Activated CD8-positive, alpha-beta memory T cell treated with anti-CD3 and anti-CD28 coated beads for 36 hours (primary cell): ENCODE data around the gene ASIC1. TPM values are rescaled to one million over a fixed set of nuclear protein-coding genes. Genes with fewer than 3 reads are reported as not detected.

ENCODE experiments used
- CTCF ChIA-PET: fragments of 350-600 bp; sonication (Branson Sonifier 250); formaldehyde crosslinking; loops from one replicate; lab custom pipeline; 2021; ENCODE audit warnings: antibody characterized with exemption; lab: Charles Lee
- POLR2A ChIA-PET: fragments of 350-600 bp; sonication (Branson Sonifier 250); formaldehyde crosslinking; loops from one replicate; lab custom pipeline; 2021; ENCODE audit warnings: antibody characterized with exemption; lab: Charles Lee
- total RNA-seq, 2 experiments: library from RNA; stranded (reverse); gene quantifications; one replicate each; pipeline ENCODE4 v1.2.3, GENCODE V29; 2021

Gene ASIC1
- total RNA-seq, 2 experiments from 2014 or later, result 11.1 to 13.3 TPM

DNA sequence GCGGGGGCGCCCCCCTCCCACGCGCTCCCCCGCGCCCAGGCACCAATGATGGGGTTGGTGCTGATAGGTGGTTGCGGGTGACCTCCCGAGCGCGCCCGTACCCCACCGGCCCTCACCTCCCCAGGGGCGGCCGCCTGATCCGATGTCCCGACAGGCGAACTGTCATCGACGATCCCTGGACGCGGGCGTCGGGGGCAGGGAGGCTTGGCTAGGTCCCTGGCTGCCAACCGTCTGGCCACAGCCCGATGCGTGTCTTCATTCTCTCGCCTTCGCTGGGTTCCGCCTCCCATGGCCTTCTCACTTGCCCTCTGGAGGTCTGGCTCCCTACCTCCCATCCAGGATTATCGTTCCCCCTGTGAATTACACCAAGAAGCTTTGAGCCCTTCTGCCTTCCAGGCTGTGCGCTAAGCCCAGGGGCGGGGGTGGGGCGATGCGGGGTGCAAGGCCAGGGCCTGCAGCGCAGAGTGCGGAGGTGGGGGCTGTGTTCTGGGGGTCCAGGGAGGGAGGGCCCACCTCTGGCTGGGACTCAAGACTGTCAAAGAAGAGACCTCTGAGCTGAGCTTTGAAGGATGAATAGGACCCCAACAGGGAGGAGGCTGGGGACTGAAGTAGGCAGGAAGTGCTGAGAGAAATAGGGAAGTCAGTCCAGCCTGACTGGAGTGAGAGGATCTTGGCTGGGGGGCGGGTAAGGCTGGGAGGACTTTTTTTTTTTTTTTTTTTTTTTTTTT, 24.4 kb upstream of the ASIC1 start:
- ChIA-PET POLR2A (no interaction called here), CTCF (interaction anchor here (0.5 to 2.3 kb wide), 3 partner anchors 23 to 66 kb away, joined by 3 to 8 read pairs (median 6); no protein-coding TSS in a partner anchor)

- CTCF ChIA-PET, result interaction anchor here (0.9 to 7.0 kb wide), 15 partner anchors 9 to 74 kb away, joined by 3 to 62 read pairs (median 8); partner anchors contain the start of genes COX14 and RACGAP1
- POLR2A ChIA-PET, result interaction anchor here (0.6 kb wide), 1 partner anchor 16 kb away, joined by 3 read pairs; no protein-coding TSS in a partner anchor
Observed at GRCh38 chr12:50038336-50038735, 19.1 kb upstream of the ASIC1 start.

GRCh38 chr12:50039151-50039835, 18.1 kb upstream of the ASIC1 start:
- POLR2A ChIA-PET, result no interaction called here

DNA sequence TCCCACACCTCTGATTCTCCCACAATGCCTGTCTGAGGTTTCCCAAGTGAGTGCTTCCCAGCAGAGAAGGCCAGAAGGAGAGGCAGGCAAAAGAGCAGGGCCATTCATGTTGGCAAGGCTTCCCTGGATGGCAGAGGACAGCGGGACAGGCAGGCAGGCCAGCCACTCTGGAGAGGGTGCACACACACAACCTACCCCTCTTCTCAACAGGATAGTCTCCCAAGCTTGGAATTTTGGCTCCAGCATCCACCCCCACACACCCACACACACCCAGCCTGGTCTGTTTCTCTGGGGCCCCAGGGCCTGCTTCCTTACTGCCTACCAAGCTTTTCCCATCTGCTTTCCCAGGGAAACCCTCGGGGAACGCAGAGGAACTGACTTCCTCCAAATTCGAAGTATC, 16.7 kb upstream of the ASIC1 start:
- ChIA-PET CTCF (interaction anchor here (0.5 to 7.0 kb wide), 9 partner anchors 10 to 269 kb away, joined by 3 to 62 read pairs (median 6); no protein-coding TSS in a partner anchor), POLR2A (interaction anchor here (0.6 kb wide), 1 partner anchor 62 kb away, joined by 5 read pairs; no protein-coding TSS in a partner anchor)

More at GRCh38 chr12:50039151-50039835, 18.1 kb upstream of the ASIC1 start:
- CTCF ChIA-PET, result interaction anchor here (0.7 to 7.0 kb wide), 19 partner anchors 10 to 525 kb away, joined by 3 to 62 read pairs (median 6); partner anchors contain the start of genes COX14 and RACGAP1

- POLR2A ChIA-PET, result no interaction called here
- CTCF ChIA-PET, result interaction anchor here (0.5 to 7.0 kb wide), 5 partner anchors 9 to 270 kb away, joined by 3 to 62 read pairs (median 5); no protein-coding TSS in a partner anchor
Observed at GRCh38 chr12:50041062-50041860, 16.1 kb upstream of the ASIC1 start.

DNA sequence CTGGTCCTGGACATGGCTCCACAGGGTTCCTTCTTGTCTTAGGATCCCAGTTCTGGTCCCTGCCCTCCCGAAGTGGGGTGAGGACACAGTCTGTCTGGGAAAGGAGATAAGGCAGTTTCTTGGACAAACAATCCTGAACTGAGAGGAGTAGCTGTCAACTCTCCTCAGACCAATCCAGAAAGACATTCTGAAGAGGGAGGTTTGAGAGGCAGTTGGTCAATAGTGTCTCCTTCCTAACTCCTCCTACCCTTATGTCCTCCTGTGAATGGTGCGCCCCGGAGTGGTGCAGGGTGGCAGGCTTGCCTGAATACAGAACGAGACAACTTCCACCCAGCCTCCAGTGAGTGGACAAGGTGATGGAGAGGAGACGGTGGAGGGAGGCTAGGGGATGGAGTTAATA, 15.4 kb upstream of the ASIC1 start:
- ChIA-PET CTCF (interaction anchor here (0.5 to 7.0 kb wide), 5 partner anchors 9 to 75 kb away, joined by 3 to 62 read pairs (median 5); no protein-coding TSS in a partner anchor), POLR2A (no interaction called here)

GRCh38 chr12:50042693-50043092, 14.7 kb upstream of the ASIC1 start:
- POLR2A ChIA-PET, result no interaction called here
- CTCF ChIA-PET, result interaction anchor here (0.6 to 1.7 kb wide), 4 partner anchors 20 to 224 kb away, joined by 3 to 5 read pairs (median 4); no protein-coding TSS in a partner anchor

DNA sequence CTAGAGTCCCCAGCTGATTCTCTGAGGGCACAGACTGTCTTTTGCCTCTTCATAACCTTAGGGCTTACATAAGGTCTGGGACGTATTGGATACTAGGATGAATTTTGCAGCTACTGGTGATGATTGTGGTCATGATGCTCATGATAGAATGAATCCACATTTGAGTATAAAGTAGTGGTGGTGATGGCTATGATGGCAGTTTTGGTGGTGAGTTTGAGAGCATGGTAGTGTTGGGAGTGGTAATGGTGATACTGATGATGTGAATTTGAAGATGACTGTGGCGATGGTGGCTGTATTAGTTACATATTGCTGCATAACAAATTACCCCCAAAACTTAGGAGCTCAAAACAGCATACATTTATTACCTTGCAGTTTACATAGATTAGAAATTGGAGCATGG, 14.1 kb upstream of the ASIC1 start:
- POLR2A ChIA-PET, result no interaction called here

GRCh38 chr12:50043854-50044253, 13.5 kb upstream of the ASIC1 start:
- POLR2A ChIA-PET, result no interaction called here
- CTCF ChIA-PET, result interaction anchor here (0.6 to 1.7 kb wide), 5 partner anchors 11 to 48 kb away, joined by 3 to 7 read pairs (median 4); no protein-coding TSS in a partner anchor

More for the DNA sequence above, 14.1 kb upstream of the ASIC1 start:
- CTCF ChIA-PET, result interaction anchor here (0.6 to 1.7 kb wide), 6 partner anchors 12 to 224 kb away, joined by 3 to 7 read pairs (median 4); no protein-coding TSS in a partner anchor

DNA sequence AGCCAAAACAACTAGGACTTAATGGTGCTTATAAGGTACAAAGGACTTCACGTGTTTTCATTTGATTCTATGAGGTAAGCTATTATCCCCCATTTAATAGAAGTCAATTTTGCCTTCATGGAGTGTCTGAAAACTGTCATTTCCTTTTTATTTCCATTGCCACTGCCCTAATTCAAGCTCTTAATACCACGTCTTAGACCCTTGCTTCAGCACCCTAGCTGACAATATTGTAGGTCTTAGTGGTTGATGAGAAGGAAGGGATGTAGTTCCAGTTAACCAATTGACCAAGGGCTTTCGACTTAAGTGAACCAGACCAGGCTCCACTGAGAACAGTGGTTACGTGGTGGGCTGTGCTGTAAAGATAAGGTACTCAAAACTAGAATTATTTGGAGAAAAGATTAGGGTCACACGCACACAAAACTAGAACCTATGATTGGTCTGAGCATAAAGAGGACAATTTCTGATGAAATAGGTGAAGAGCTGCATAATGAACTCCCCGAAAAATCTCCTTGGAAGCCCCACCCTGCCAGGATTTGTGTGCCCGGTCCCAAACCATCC, 9.6 kb upstream of the ASIC1 start:
- ChIA-PET CTCF (interaction anchor here (1.2 to 1.4 kb wide), 2 partner anchors 12 to 81 kb away, joined by 3 read pairs; no protein-coding TSS in a partner anchor), POLR2A (no interaction called here)

- ChIA-PET POLR2A (no interaction called here), CTCF (interaction anchor here (0.8 to 1.9 kb wide), 5 partner anchors 10 to 273 kb away, joined by 3 to 11 read pairs (median 4); no protein-coding TSS in a partner anchor)
Observed at GRCh38 chr12:50049254-50050118, 7.9 kb upstream of the ASIC1 start.

DNA sequence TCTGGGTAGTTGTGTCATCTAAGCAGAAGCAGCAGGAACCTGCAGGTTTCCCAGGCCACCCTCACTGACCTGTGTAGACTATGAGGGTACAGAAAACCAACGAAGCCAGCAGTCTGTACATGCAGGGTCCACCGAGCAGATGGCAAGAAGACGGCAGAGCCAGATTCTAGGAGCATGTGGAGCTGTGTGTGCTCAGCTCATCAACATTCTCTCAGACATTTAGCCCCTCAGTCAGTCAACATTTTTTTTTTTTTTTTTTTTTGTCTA, 7.3 kb upstream of the ASIC1 start:
- CTCF ChIA-PET, result interaction anchor here (0.9 to 1.9 kb wide), 6 partner anchors 8 to 273 kb away, joined by 3 to 11 read pairs (median 4); no protein-coding TSS in a partner anchor
- POLR2A ChIA-PET, result no interaction called here

DNA sequence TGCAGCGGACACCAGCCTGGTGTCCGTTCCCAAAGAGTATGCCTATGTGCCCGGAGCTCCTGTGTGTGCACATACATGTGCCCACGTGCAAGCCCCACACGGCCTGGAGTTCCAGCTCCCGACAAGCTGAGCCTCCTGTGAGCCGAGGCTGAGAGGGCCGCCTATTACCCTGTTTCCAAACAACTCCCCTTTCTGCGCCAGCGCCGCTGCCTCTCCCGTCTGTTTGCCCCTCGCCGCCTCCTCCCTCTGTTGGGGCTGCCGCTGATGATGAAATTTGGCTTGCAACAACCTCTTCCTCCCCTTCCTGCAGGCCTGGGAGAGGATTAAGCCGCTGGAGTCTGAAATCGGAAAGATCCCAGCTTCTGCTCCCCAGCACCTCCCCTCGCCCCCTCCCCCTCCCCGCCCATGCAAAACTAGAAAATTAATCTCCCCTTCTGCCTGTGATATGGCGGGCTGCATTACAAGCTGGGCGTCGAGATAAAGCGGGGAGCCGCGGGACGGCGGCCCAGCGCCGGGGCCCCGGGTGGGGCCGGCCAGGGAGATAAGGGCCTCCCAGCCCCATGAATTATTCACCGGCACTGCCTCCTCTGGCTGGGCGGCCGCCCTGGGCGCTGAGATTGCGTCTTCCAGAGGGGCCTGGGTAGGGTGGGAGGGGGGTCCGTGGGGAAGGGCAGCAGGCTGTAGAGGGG, 6.8 kb upstream of the ASIC1 start:
- CTCF ChIA-PET, result interaction anchor here (1.0 to 1.8 kb wide), 4 partner anchors 8 to 84 kb away, joined by 4 to 11 read pairs (median 4); no protein-coding TSS in a partner anchor
- POLR2A ChIA-PET, result interaction anchor here (0.6 kb wide), 1 partner anchor 199 kb away, joined by 3 read pairs; no protein-coding TSS in a partner anchor

DNA sequence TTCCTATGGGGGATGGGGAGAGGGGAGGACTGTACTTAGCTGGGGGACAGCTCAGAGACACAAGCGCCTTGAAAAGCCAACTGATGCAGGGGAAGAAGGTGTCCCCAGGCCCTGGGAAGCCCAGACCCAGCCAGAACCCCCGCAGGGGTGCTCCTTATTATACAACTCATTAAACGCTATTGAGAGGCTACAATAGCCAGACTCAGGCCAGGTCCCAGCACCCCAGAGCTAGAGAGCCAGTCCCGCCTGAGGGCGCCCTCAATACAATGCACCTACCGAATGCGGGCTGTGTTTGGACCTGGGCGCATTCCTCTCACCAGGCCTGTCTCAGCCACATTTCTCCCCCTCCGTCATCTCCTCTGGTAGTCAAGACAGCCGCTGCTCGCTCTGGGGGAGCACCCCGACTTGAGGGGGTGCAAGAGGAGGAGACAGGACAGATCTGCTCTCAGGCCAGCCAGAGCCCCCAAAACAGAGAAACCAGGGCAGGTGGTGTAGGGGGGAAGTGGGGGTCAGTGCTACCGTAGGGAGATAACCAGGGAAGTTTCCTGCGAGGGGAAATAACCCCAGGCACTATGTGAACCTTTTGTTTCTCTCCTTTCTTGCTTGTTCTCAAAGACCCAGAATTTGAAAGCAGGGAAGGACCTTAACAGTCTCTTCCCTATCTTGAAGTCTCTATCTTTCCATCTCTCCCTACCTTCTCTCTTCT, 6.1 kb upstream of the ASIC1 start:
- POLR2A ChIA-PET, result interaction anchor here (0.6 kb wide), 1 partner anchor 200 kb away, joined by 3 read pairs; no protein-coding TSS in a partner anchor
- CTCF ChIA-PET, result interaction anchor here (1.0 to 1.8 kb wide), 3 partner anchors 8 to 12 kb away, joined by 4 to 11 read pairs (median 4); no protein-coding TSS in a partner anchor

DNA sequence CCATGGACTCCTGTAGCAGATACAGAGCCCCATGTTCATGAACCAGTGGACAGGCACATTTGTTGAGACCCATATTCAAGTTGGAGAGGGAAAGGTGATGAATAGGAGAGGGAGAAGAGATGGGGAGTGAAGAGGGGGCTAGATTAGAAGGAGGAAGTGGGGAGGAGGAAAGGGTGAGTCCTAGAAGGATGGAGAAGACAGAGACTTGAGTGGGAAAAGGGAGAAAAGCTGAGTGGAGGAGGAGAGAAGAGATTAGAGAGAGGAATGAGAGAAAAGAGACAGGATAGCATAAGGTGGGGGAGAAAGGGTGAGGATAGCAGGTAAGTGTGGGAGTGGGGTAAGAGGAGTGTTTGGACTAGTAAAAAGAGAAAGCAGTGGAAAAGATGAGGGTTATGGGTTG, 4.9 kb upstream of the ASIC1 start:
- ChIA-PET POLR2A (no interaction called here), CTCF (no interaction called here)

DNA sequence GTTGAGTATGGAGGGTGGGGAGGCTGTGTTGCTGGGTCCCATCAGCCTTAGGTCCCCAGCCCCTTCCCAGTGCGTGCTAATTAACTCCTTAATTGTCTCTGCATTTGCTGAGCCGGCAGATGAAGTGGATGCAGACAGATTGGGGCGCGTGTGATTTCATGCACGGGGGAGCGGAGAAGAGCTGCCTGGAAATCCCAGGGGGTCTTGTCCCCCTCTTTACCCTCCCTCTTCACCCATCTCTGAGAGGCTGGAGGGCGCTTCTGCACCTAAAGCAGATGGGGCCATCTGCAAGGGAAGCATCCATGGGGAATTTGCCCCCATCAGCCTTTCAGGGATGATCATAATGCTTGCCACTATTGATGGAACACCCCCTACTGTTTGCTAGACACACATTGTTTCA, 4.4 kb upstream of the ASIC1 start:
- POLR2A ChIA-PET, result no interaction called here
- CTCF ChIA-PET, result interaction anchor here (4.2 kb wide), 1 partner anchor 14 kb away, joined by 62 read pairs; no protein-coding TSS in a partner anchor
